Fibroblast of mammary gland (primary cell): Measurements from ENCODE around the gene AKR1A1.

ENCODE experiments used
- DNase-seq: peaks from one replicate; pipeline ENCODE4 v3.0.0-alpha.2; 2010; ENCODE audit warnings: low read depth
- H3K4me3 ChIP-seq: 2 replicates; pipeline ENCODE4 v1.5.1; 2011; ENCODE audit warnings: low read depth, mild to moderate bottlenecking, low read length, moderate library complexity; ENCODE audit not compliant: control insufficient read depth
- TF ChIP-seq, protein P1 (sequence below): conservative IDR thresholded peaks from 2 replicates; pipeline ENCODE4 v1.5.1; 2011; ENCODE audit warnings: low read depth, low read length, inconsistent platforms; ENCODE audit not compliant: control insufficient read depth, insufficient read depth

AKR1A1 gene

DNA sequence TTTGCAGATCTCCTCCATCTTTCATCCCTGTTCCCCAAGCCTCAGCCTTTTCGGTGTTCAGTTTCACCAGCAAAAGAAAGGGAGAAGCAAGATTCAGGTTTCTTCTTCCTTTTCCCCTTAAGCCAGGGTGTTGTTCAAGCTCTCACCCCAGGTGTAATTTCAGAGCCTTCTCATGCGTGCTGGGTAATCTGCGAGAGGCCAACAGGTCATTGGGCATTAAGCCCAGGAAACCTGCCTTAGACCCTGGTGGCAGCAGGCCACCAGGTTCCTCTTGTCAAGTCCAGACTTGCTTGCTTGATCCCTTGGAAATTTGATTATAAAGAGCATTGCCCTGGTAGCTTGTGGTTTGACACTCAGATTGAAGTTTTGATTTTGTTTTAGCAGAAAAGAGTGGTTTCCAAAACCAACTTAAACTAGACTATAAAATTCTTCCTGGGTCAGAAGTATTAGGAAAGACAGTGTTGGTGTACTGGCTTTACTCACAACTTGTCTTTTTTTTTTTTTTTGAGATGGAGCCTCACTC is 6.9 kb downstream of the AKR1A1 start:
- TF ChIP-seq, protein P1, sequence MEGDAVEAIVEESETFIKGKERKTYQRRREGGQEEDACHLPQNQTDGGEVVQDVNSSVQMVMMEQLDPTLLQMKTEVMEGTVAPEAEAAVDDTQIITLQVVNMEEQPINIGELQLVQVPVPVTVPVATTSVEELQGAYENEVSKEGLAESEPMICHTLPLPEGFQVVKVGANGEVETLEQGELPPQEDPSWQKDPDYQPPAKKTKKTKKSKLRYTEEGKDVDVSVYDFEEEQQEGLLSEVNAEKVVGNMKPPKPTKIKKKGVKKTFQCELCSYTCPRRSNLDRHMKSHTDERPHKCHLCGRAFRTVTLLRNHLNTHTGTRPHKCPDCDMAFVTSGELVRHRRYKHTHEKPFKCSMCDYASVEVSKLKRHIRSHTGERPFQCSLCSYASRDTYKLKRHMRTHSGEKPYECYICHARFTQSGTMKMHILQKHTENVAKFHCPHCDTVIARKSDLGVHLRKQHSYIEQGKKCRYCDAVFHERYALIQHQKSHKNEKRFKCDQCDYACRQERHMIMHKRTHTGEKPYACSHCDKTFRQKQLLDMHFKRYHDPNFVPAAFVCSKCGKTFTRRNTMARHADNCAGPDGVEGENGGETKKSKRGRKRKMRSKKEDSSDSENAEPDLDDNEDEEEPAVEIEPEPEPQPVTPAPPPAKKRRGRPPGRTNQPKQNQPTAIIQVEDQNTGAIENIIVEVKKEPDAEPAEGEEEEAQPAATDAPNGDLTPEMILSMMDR = no peak
- H3K4me3 ChIP-seq = no peak overlapping the region
- DNase-seq = no peak

DNA sequence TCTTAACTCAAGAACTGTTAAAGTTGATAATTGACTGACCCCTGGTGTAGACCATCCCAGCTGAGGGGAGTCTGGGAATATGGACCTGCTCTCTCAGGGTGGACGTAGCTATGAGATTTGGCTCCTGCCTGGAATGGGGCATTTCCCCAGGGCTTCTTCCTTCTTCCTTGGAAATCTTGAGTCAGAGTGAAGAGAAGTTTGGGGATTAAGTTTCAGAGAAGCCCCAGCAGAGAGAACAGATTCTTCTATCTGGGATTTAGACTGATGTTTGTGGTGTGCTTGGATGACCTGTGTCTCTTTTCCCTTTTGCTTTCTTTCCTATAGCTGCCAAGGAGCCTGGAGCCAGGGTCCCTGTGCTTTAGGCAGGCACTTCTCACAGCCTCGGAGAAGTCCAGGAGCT is 13.2 kb downstream of the AKR1A1 start:
- H3K4me3 ChIP-seq = no peak overlapping the region
- TF ChIP-seq, protein P1 = no peak
- no peak for DNase-seq

DNA sequence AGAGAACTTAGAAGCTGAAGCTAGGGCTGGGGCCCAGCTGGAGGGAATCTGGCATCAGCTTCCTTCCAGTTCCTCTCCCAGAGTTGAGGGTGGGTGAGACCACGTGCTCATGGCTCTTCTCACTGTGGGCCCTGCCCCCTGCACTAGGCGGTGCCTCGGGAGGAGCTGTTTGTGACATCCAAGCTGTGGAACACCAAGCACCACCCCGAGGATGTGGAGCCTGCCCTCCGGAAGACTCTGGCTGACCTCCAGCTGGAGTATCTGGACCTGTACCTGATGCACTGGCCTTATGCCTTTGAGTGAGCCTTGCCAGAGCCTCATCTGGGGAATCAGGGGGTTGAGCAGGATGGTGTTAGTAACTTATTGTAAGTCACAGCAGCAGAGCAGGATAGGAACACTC is 16.1 kb downstream of the AKR1A1 start:
- H3K4me3 ChIP-seq = no peak overlapping the region
- TF ChIP-seq, protein P1 = no peak
- peak; percentile 32 for DNase-seq

DNA sequence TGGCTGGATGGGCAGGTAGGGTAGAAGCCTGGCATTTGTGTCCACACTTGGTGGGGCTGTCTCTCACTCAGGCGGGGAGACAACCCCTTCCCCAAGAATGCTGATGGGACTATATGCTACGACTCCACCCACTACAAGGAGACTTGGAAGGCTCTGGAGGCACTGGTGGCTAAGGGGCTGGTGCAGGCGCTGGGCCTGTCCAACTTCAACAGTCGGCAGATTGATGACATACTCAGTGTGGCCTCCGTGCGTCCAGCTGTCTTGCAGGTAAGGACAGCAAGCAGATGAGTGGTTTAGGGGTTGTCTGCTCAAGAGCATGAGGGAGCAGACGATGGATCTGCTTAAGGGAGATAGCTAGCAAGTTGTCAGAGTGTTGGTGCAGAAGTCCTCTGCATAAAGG is 17.3 kb downstream of the AKR1A1 start:
- H3K4me3 ChIP-seq = no peak overlapping the region
- DNase-seq = no peak
- TF ChIP-seq, protein P1 = no peak

DNA sequence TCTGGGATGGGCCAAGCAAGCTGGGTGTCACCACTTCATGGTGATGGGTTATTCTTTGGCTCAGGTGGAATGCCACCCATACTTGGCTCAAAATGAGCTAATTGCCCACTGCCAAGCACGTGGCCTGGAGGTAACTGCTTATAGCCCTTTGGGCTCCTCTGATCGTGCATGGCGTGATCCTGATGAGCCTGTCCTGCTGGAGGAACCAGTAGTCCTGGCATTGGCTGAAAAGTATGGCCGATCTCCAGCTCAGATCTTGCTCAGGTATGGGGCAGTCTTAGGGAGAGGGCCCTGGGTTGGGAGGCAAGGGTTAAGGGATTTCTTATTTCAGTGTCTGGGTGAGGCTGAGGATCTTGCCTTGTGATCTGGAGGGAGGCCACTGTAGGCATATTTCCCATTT is 17.8 kb downstream of the AKR1A1 start:
- no peak for DNase-seq
- no peak overlapping the region for H3K4me3 ChIP-seq
- TF ChIP-seq, protein P1 = no peak

DNA sequence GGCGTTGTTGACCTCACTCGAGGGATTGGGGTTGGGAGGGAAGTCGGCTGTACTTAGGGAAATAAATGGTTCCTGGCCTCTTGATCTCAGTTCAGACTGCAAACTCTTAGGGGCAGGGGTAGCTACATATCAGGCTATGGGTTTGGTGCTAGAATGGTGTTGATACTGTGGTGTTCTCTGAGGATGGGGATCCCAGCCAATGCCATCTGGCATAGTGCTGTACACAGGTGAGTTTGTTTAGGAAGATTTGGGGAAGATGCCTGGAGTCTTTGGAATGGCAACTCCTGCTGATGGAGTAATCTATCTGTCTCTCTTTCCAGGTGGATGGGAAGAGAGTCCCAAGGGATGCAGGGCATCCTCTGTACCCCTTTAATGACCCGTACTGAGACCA is 18.9 kb downstream of the AKR1A1 start:
- DNase-seq = no peak
- TF ChIP-seq, protein P1 = no peak
- H3K4me3 ChIP-seq = no peak overlapping the region
